ENCODE data around the gene RABGAP1L. TPM values are rescaled to one million over a fixed set of nuclear protein-coding genes. Genes with fewer than 3 reads are reported as not detected.

Gene RABGAP1L
- total RNA-seq, 2 donors from 2014 or later: 148 to 174 TPM

DNA sequence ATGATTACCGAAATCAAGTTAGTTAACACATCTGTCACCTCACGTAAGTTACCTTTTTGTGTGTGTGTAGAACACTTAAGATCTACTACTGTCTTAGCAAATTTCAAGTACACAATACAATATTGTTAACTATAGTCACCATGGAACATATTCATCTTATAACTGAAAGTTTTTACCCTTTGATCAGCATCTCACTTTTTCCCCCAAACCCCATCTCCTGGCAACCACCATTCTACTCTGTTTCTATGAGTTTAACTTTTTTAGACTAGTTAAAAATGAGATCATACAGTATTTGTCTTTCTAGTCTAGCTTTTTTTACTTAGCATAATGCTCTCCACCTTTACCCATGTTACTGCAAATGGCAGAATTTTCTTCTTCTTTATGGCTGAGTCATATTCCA, 124.7 kb downstream of the RABGAP1L start:
- TF ChIP-seq, protein P1, sequence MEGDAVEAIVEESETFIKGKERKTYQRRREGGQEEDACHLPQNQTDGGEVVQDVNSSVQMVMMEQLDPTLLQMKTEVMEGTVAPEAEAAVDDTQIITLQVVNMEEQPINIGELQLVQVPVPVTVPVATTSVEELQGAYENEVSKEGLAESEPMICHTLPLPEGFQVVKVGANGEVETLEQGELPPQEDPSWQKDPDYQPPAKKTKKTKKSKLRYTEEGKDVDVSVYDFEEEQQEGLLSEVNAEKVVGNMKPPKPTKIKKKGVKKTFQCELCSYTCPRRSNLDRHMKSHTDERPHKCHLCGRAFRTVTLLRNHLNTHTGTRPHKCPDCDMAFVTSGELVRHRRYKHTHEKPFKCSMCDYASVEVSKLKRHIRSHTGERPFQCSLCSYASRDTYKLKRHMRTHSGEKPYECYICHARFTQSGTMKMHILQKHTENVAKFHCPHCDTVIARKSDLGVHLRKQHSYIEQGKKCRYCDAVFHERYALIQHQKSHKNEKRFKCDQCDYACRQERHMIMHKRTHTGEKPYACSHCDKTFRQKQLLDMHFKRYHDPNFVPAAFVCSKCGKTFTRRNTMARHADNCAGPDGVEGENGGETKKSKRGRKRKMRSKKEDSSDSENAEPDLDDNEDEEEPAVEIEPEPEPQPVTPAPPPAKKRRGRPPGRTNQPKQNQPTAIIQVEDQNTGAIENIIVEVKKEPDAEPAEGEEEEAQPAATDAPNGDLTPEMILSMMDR (IDR thresholded peaks at IDR 0.05): no peak
- peaks cover 0 to 12% of the 10 kb centered on the region in 2 donors for H3K9me3 ChIP-seq
- no peaks in the 10 kb centered on the region for H3K4me1 ChIP-seq
- H3K27me3 ChIP-seq: no peaks in the 10 kb centered on the region
- H3K4me3 ChIP-seq: no peak overlapping the region
- peaks cover 36% of the 10 kb centered on the region for H3K36me3 ChIP-seq
- H3K27ac ChIP-seq: no peak overlapping the region
- no peak for DNase-seq (ENCODE audit: low spot score)

DNA sequence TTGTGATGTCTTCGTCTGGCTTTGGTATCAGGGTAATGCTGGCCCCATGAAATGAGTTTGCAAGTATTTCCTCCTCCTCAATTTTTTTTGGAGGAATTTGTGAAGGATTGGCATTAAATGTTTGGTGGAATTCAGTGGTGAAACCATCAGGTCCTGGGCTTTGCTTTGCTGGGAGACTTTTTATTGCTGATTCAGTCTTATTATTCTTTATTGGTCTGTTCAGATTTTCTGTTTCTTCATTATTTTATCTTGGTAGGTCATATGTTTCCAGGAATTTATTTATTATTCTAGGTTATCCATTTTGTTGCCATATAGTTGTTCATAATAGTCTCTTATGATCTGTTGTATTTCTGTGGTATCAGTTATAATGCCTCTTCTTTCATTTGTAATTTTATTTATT, 126.7 kb downstream of the RABGAP1L start:
- H3K36me3 ChIP-seq: peaks cover 45% of the 10 kb centered on the region
- TF ChIP-seq, protein P1 (IDR thresholded peaks at IDR 0.05): no peak
- no peaks in the 10 kb centered on the region for H3K4me1 ChIP-seq
- DNase-seq (ENCODE audit: low spot score): no peak
- no peak overlapping the region for H3K27ac ChIP-seq
- no peaks in the 10 kb centered on the region for H3K27me3 ChIP-seq
- H3K9me3 ChIP-seq: peaks cover 0 to 14% of the 10 kb centered on the region in 2 donors
- H3K4me3 ChIP-seq: no peak overlapping the region

DNA sequence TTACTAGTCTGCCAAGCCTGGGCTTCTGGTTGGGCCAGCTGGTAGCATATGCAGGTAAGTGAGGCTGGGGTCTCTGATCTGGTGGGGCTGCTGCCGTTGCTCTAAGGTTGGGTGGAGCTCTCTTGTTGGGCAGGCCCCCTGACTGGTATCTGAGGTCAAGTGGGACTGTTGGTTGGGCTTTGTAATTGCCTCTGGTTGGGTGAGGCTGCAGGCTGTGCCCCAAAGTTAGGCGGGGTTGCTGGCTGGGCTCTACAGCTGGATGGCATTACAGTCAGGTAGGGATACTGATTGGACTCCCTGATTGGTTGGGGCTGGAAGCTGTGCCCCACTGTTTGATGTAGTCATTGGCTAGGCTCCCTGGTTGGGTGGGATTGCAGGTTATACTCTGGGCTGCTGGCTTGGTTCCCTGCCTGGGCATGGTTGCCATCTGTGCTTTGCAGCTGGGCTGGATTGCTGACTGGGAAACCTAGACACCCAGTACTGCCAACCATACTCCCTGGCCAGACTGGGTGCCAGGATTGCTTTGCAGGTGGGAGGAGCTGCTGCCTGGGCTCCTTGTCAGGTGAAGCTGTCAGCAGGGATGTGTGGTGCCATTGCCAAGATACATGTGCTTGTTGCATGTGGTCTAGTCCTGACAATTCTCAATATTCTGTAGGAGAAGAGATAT, 130.5 kb downstream of the RABGAP1L start:
- TF ChIP-seq, protein P1 (IDR thresholded peaks at IDR 0.05): no peak
- no peak overlapping the region for H3K4me3 ChIP-seq
- H3K27me3 ChIP-seq: no peaks in the 10 kb centered on the region
- H3K9me3 ChIP-seq: peaks cover 0 to 15% of the 10 kb centered on the region in 2 donors
- DNase-seq (ENCODE audit: low spot score): no peak
- H3K4me1 ChIP-seq: no peaks in the 10 kb centered on the region
- no peak overlapping the region for H3K27ac ChIP-seq
- peaks cover 31% of the 10 kb centered on the region for H3K36me3 ChIP-seq

DNA sequence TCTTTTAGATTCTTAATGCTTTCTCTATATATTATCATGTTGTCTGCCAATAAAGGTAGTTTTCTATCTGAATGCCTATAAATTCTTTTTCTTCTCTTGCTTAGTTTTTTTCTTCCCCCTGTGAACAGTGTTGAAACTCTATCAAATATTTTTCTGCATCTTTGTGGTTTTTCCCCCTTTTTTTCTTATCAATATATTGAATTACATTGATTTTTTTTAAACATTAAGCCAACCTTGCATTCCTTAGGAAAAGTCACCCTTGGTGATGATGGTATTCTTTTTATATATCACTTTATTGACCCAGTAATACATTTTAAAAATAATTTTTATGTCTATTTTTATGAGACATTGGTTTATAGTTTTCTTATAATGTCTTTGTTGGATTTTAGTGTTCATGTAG, 131.7 kb downstream of the RABGAP1L start:
- Histone ChIP-seq H3K4me3 (no peak overlapping the region), H3K9me3 (peaks cover 0 to 15% of the 10 kb centered on the region in 2 donors), H3K27ac (no peak overlapping the region), H3K36me3 (peaks cover 31% of the 10 kb centered on the region), H3K27me3 (no peaks in the 10 kb centered on the region), H3K4me1 (no peaks in the 10 kb centered on the region)
- TF ChIP-seq, protein P1 (IDR thresholded peaks at IDR 0.05): no peak
- DNase-seq (ENCODE audit: low spot score): no peak

DNA sequence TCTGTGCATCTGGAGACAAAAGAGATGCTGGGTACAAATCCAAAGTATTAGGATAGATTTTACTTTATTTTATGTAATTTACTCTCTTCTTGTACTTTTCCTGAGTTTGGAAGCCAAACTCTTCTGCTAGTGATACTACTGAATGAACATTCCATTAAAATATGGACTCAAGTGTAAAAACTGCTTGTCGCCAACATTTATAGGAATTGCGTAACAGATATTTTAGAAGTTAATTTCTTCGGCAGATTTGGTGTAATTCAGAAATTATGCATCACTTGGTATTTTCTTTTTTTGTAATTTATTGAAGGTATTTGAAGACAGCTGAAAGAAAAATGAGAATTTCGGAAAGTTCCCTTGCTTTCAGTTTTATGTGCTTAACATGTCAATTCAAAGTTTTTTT, 137.0 kb downstream of the RABGAP1L start:
- Histone ChIP-seq H3K27ac (no peak overlapping the region), H3K27me3 (no peaks in the 10 kb centered on the region), H3K4me3 (no peak overlapping the region), H3K4me1 (no peaks in the 10 kb centered on the region), H3K36me3 (no peaks in the 10 kb centered on the region), H3K9me3 (no peaks in the 10 kb centered on the region)
- TF ChIP-seq, protein P1 (IDR thresholded peaks at IDR 0.05): no peak
- DNase-seq (ENCODE audit: low spot score): no peak

DNA sequence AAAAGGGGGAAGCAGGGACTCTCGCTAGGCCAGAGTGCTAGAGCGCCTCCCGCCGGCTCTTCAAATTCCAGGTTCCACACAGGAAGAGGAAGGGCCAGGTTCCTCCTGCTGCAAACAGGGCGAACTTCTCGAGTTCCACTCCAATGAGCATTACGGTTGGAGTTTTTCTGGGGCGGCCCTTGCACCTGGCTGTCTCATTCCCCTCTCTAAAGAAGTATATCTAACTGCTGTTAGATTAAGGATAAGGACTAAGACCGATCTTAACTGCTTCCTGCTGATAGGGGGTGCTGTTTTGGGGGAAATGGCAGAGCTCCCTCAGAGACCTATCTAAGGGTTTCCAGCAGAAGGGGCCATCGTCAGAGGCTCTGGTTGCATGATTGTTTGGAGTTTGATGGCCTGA, 138.0 kb downstream of the RABGAP1L start:
- no peak overlapping the region for H3K27ac ChIP-seq
- no peaks in the 10 kb centered on the region for H3K9me3 ChIP-seq
- no peaks in the 10 kb centered on the region for H3K36me3 ChIP-seq
- TF ChIP-seq, protein P1 (IDR thresholded peaks at IDR 0.05): no peak
- H3K4me3 ChIP-seq: no peak overlapping the region
- DNase-seq (ENCODE audit: low spot score): no peak
- no peaks in the 10 kb centered on the region for H3K27me3 ChIP-seq
- no peaks in the 10 kb centered on the region for H3K4me1 ChIP-seq
